Mesenteric fat pad (tissue), 1 donor: ENCODE data around the gene KAZALD1. TPM values are rescaled to one million over a fixed set of nuclear protein-coding genes. Genes with fewer than 3 reads are reported as not detected.

Experiments
- DNase-seq: peaks from one replicate; pipeline ENCODE4 v3.0.0-alpha.2; 2020; ENCODE audit warnings: low spot score
- total RNA-seq: library from RNA; stranded (reverse); fragmentation: NEBNext Ultra II Directional; extraction: Animal tissue kit (Norgen Biotek cat#: 25700); gene quantifications from one replicate; pipeline ENCODE4 v1.2.1, GENCODE V29; 2021
- donor health status: DM: yes; HTN: yes; CAD: no.

KAZALD1 gene
- total RNA-seq, 1 donor from 2014 or later: 1.9 TPM

GRCh38 chr10:101047961-101048892 is 13.6 kb upstream of the KAZALD1 start:
- no peak for DNase-seq

DNA sequence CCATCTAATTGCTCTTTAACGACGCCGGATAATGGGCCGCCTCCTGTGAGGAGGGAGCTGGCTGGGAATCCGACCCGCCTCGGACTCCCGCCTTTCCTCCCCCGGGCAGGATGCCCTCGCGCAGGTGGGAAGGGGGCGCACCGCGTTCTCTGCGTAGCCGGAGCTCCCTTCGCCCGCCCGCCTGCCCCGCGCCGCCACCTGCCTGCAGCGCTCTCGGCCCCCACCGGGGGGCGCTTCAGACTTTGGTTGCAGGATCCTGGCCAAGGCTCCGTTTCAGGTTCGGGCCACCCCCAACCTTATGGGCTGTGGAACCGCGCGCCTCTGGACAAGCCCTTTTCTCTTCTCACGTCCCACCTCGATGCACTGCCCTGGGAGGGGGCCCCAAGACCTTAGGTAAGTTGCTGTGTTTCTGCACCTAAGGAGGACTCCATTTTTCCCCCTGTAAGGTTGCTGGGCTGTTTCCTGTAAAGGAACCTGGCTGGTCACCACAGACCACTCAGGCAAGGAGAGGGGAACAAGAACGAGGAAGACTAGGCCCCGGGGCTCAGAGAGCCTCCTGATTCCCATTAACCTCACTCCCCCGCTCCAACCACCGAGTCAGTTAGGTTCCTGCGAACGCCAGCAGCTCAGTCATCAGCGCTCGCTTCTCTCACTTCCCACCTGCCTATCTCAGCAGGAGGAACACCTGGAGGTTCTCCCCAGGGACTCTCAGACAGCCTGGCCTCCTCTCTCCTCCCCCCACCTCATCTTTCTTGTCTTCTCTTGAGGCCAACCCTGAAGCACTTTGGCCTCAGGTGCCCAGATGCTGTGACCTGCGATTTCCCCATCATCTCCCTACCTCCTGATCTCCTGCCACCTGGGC is 11.3 kb upstream of the KAZALD1 start:
- peak; percentile 94 for DNase-seq

DNA sequence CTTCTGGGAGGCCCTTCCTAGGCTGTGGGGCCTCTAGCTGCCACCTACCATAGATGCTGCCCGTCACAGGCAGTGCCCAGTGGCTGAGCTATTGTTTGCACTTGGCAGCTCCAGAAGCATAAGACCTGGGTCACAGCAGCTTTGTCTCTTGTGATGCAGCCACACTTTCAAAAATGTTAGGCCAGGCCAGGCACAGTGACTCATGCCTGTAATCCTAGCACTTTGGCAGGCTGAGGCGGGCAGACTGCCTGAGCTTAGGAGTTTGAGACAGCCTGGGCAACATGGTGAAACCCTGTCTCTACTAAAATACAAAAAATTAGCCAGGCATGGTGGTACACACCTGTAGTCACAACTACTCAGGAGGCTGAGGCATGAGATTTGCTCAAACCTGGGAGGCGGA is 9.5 kb upstream of the KAZALD1 start:
- DNase-seq: no peak

DNA sequence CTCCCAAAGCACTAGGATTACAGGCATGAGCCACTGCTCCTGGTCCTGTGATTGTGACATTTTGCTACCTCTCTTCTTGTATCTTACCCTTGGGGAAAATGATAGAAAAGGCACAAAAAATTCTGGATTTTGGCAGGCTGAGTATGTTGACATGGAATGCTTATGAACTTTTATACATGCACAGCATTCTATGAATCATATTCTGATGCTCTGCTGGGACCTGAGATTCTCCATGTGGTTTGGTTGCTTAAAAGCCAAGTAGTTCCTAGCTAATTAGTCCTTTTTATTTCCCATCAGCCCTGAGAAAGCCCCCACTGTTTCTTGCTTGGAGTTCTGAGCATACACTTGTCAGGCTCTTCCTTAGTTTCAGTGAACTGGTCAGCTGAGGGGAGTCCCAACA is 8.3 kb upstream of the KAZALD1 start:
- DNase-seq: no peak

DNA sequence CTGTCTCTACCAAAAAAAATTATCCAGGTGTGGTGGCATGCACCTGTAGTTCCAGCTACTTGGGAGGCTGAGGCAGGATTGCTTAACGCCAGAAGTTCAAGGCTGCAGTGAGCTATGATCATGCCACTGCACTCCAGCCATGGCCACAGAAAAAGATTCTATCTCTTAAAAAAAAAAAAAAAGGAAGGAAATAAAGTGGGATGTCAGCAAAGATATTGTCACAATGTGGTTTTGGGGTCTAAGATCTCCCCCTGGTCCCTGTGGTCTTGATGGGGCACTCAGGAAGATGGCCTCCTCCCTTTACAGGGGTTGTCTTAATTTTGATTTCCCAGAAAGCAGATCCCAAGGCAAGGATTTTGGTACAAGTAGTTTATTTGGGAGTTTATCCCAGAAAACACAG is 7.4 kb upstream of the KAZALD1 start:
- no peak for DNase-seq

- no peak for DNase-seq
Measured at GRCh38 chr10:101054876-101055275, 6.9 kb upstream of the KAZALD1 start.

- no peak for DNase-seq
Measured at GRCh38 chr10:101055411-101055810, 6.4 kb upstream of the KAZALD1 start.

DNA sequence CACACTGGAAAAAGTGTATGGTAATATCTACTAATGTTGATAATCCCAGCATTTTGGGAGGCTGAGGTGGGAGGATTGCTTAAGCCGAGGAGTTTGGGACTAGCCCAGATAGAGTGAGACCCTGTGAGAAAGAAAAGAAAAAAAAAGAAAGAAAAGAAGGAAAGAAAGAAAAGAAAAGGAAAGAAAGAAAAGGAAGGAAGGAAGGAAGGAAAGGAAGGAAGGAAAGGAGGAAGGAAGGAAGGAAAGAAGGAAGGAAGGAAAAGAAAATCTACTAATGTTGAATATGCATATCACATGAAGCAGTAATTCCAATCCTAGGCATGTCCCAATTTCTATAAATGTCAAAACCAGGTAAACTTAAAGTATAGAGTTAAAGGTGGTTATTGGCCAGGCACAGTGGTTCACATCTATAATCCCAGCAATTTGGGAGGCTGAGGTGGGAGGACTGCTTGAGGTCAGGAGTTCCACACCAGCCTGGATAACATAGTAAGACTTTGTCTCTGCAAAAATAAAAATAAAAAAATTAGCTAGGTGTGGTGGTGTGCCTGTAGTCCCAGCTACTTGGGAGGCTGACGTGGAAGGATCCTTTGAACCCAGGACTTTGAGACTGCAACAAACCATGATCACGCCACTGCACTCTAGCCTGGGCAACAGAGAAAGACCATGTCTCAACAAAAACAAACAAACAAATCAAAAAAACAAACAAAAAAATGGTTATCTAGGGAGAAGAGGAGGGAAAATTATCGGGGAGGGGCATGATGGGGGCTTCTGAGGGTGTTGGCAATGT is 5.2 kb upstream of the KAZALD1 start:
- DNase-seq: no peak

GRCh38 chr10:101060036-101060950 is 1.5 kb upstream of the KAZALD1 start:
- DNase-seq: no peak

DNA sequence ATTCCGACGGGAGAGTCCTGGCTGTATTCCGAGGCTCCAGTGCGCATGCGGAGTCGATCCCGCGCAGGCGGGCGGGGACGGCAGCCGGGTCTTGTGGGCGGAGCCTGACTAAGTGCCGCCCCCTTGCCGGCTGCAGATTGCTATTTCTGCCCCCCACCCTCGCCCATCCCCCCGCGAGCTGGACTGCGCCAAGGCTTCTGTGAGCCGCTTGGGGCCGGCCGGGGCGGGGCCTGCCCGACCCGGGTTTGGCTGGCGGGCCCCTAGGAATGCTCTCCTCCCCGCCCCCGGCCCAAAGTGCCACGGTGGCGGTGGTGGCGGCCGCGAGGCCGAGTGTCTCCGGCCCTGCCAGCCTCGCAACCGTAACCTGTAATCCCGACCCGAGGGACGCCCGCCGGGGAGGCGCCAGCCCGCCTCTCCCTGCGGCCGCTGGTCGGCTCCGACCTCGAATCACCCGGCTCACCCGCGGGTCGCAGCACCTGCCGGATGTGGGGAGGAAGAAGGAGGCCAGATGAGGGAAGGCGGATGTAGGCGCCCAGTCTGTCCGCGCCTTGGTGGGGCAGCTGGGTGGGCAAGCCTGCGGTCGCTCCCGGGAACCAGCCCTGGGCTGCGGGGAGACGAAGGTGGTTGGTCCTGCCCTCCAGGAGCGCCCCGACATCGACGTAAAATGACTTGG is 702 bp upstream of the KAZALD1 start:
- peak; percentile 96 for DNase-seq

DNA sequence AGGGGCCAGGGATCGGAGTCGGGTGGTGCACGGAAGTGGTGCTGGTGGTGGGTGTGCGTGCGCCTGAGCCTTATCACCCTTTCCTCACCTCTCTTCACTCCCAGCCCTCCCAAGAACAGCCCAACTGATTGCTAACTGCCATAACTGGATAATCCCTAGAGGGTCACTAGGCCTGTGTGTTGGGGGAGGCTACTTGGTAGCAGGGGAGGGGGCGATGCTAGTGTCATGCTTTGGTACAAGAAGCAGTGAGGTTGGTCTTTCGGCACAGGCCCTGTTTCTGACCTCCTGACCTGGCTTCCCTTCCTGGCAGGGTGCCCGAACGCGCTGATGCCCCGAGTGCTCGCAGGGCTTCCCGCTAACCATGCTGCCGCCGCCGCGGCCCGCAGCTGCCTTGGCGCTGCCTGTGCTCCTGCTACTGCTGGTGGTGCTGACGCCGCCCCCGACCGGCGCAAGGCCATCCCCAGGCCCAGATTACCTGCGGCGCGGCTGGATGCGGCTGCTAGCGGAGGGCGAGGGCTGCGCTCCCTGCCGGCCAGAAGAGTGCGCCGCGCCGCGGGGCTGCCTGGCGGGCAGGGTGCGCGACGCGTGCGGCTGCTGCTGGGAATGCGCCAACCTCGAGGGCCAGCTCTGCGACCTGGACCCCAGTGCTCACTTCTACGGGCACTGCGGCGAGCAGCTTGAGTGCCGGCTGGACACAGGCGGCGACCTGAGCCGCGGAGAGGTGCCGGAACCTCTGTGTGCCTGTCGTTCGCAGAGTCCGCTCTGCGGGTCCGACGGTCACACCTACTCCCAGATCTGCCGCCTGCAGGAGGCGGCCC is 652 bp downstream of the KAZALD1 start:
- no peak for DNase-seq

- DNase-seq: no peak
Measured at GRCh38 chr10:101063050-101063525, 1.3 kb downstream of the KAZALD1 start.

DNA sequence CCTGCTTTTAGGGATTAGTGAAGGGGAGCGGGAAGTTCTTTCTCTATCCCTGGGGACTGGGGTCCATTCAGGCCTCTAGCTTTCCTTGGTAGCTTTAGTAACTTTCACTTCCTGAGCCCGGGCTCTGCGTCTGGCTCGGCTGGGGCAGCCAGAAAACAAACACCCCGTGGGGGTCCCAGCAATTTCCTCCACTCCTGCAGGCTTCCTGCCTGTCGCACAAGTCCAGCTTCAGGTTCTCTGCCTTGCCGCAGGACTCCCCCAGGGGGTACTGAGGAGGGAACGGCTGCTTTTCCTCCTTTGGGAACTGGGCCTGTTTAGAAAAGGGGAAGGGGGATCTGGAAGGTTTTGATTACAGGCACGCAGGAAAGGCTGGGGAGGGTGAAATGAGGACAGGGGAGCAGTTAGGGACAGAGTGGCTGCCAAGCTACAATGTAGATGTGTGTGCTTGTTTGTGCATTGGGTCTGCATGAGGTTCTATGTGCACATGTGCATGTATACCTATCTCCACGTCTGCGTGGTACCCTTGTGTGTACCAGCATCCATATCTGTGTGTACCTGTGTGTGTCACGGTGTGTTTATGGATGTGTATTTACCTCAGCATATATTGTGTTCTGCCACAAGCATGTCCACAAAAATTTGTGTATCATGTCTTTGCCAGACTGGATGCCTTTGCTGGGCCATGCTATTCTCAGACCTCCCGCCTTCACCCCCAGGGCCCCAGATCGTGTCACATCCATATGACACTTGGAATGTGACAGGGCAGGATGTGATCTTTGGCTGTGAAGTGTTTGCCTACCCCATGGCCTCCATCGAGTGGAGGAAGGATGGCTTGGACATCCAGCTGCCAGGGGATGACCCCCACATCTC is 2.0 kb downstream of the KAZALD1 start:
- no peak for DNase-seq

DNA sequence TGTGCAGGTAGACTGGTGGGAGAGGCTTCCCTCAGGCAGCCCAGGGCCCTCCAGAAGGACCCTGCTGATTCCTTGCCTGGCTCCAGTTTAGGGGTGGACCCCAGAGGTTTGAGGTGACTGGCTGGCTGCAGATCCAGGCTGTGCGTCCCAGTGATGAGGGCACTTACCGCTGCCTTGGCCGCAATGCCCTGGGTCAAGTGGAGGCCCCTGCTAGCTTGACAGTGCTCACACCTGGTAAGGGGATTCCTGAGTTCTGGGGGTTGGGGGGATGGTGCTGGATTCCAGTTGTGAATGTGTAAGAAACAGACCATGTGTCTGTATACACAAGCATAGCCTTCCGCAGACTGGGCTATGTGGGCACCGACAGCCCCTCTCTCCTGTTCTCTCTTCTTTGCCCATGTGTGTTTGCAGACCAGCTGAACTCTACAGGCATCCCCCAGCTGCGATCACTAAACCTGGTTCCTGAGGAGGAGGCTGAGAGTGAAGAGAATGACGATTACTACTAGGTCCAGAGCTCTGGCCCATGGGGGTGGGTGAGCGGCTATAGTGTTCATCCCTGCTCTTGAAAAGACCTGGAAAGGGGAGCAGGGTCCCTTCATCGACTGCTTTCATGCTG is 2.7 kb downstream of the KAZALD1 start:
- DNase-seq: no peak

DNA sequence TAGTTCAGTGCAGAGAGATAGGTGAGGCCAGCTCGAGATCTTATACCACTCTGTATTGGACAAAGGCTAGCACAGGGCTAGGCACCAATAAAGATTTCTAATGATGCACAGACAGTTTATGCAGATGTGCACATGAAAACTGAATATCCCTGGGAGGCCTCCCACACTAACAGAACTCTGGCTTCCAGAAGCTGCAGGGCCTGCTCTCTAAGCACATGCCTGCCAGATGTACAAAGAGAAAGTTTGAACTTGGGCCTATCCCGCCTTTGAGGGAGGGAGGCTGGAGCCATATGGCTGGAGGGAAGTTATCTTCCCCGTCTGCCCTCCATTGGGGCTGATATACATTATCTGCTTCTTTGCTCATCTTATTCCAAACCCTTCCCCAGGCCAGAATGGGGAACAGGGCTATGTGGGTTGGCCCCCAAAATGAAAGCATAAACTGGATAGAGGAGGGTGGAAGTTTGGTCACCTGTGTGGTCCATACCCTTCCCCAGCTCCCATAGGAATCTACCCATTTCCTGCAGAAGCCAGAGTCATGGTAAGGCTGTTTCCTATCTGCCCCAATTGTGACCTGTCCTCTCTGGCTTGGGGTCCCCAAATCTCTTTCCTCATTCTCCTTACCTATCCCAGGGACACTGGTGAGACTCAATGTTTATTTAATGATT is 3.8 kb downstream of the KAZALD1 start:
- DNase-seq: no peak

DNA sequence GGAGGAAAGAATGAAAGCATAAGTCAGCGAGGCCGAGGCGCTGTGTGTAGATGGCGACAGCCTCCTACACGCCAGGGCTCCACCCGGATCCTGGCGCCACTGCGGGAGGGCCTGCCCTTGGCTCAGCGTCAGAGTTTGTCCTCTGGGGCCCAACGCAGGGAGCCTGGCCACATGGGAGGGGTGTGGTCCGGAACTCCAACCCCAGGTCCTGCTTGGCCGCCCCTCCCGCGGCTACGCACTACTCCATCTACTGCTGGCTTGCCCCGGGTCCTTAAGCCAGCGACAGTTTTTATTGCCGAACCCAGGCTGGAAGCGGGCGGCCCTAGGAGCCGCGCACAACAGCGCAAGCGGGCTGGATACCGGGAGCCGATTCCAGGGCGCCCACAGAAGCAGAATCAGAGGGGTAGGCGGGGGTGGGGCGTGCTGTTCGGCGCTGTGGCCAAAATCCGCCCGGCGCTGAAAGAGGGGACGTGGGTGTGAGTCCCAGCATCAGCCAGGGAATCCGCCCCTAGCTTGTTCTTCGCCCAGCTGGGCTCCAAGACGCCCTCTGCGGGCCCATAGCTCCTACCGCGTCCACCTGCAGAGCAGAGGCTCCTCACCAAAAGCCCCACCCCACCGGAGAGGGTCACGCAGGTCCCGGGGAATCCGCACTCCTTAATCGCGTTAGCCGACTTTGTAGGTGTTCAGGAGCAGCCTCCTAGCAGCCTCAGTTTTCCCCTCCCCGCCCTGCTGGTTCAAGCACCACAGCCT is 4.5 kb downstream of the KAZALD1 start:
- DNase-seq: no peak
